Measurements from ENCODE around the gene MAN2C1. TPM values are rescaled to one million over a fixed set of nuclear protein-coding genes. Genes with fewer than 3 reads are reported as not detected.

The MAN2C1 gene
- total RNA-seq, 1 experiment from 2014 or later: 148 TPM

- peak; percentile 84; the same call in 1 of the 2 replicates for TF ChIP-seq E2F4 (CRISPR knock-in tag; IDR thresholded peaks at IDR 0.05; ENCODE audit: borderline replicate concordance, low read depth)
- no peak for TF ChIP-seq SOX15 (CRISPR knock-in tag; IDR thresholded peaks at IDR 0.05)
- TF ChIP-seq NFYB (CRISPR knock-in tag; conservative IDR thresholded peaks at IDR 0.05; ENCODE audit: low read depth): no peak
- TF ChIP-seq FOXK1 (CRISPR knock-in tag; IDR thresholded peaks at IDR 0.05): peak; percentile 89
- TF ChIP-seq TEAD1 (CRISPR knock-in tag; IDR thresholded peaks at IDR 0.05): peak; percentile 84
- TF ChIP-seq, protein P1, sequence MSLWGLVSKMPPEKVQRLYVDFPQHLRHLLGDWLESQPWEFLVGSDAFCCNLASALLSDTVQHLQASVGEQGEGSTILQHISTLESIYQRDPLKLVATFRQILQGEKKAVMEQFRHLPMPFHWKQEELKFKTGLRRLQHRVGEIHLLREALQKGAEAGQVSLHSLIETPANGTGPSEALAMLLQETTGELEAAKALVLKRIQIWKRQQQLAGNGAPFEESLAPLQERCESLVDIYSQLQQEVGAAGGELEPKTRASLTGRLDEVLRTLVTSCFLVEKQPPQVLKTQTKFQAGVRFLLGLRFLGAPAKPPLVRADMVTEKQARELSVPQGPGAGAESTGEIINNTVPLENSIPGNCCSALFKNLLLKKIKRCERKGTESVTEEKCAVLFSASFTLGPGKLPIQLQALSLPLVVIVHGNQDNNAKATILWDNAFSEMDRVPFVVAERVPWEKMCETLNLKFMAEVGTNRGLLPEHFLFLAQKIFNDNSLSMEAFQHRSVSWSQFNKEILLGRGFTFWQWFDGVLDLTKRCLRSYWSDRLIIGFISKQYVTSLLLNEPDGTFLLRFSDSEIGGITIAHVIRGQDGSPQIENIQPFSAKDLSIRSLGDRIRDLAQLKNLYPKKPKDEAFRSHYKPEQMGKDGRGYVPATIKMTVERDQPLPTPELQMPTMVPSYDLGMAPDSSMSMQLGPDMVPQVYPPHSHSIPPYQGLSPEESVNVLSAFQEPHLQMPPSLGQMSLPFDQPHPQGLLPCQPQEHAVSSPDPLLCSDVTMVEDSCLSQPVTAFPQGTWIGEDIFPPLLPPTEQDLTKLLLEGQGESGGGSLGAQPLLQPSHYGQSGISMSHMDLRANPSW (CRISPR knock-in tag; conservative IDR thresholded peaks at IDR 0.05; ENCODE audit: low read depth): no peak
- TF ChIP-seq, protein P2, sequence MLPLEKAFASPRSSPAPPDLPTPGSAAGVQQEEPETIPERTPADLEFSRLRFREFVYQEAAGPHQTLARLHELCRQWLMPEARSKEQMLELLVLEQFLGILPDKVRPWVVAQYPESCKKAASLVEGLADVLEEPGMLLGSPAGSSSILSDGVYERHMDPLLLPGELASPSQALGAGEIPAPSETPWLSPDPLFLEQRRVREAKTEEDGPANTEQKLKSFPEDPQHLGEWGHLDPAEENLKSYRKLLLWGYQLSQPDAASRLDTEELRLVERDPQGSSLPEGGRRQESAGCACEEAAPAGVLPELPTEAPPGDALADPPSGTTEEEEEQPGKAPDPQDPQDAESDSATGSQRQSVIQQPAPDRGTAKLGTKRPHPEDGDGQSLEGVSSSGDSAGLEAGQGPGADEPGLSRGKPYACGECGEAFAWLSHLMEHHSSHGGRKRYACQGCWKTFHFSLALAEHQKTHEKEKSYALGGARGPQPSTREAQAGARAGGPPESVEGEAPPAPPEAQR (CRISPR knock-in tag; IDR thresholded peaks at IDR 0.05): no peak
- TF ChIP-seq NFE2L1 (CRISPR knock-in tag; IDR thresholded peaks at IDR 0.05): peak; percentile 69; the same call in 1 of the 2 replicates
- TF ChIP-seq ARID4B (CRISPR knock-in tag; IDR thresholded peaks at IDR 0.05; ENCODE audit: borderline replicate concordance): peak; percentile 68; the same call in 1 of the 2 replicates
- TF ChIP-seq IRF1 (CRISPR knock-in tag; IDR thresholded peaks at IDR 0.05): no peak
- TF ChIP-seq ZNF281 (CRISPR knock-in tag; IDR thresholded peaks at IDR 0.05): no peak
- no peak for TF ChIP-seq ZNF396 (CRISPR knock-in tag; IDR thresholded peaks at IDR 0.05; ENCODE audit: borderline replicate concordance)
- no peak for TF ChIP-seq NR1H2 (CRISPR knock-in tag; IDR thresholded peaks at IDR 0.05)
- TF ChIP-seq ESRRA (CRISPR knock-in tag; IDR thresholded peaks at IDR 0.05; ENCODE audit: borderline replicate concordance): no peak
- TF ChIP-seq USF2 (CRISPR knock-in tag; IDR thresholded peaks at IDR 0.05): peak; percentile 99
- TF ChIP-seq, protein P3, sequence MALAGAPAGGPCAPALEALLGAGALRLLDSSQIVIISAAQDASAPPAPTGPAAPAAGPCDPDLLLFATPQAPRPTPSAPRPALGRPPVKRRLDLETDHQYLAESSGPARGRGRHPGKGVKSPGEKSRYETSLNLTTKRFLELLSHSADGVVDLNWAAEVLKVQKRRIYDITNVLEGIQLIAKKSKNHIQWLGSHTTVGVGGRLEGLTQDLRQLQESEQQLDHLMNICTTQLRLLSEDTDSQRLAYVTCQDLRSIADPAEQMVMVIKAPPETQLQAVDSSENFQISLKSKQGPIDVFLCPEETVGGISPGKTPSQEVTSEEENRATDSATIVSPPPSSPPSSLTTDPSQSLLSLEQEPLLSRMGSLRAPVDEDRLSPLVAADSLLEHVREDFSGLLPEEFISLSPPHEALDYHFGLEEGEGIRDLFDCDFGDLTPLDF (CRISPR knock-in tag; IDR thresholded peaks at IDR 0.05): no peak
- no peak for TF ChIP-seq CBFB (CRISPR knock-in tag; IDR thresholded peaks at IDR 0.05; ENCODE audit: low read depth)
- no peak for TF ChIP-seq FOXJ3 (CRISPR knock-in tag; IDR thresholded peaks at IDR 0.05; ENCODE audit: borderline replicate concordance)
- TF ChIP-seq JAZF1 (CRISPR knock-in tag; IDR thresholded peaks at IDR 0.05): no peak
- TF ChIP-seq, protein P4, sequence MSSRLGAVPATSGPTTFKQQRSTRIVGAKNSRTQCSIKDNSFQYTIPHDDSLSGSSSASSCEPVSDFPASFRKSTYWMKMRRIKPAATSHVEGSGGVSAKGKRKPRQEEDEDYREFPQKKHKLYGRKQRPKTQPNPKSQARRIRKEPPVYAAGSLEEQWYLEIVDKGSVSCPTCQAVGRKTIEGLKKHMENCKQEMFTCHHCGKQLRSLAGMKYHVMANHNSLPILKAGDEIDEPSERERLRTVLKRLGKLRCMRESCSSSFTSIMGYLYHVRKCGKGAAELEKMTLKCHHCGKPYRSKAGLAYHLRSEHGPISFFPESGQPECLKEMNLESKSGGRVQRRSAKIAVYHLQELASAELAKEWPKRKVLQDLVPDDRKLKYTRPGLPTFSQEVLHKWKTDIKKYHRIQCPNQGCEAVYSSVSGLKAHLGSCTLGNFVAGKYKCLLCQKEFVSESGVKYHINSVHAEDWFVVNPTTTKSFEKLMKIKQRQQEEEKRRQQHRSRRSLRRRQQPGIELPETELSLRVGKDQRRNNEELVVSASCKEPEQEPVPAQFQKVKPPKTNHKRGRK (CRISPR knock-in tag; IDR thresholded peaks at IDR 0.05; ENCODE audit: borderline replicate concordance): no peak
- TF ChIP-seq SP1 (CRISPR knock-in tag; conservative IDR thresholded peaks at IDR 0.05): peak; percentile 66
Observed at GRCh38 chr15:75335705-75336355, 32.6 kb downstream of the MAN2C1 start, which contains the start of gene COMMD4 (continued).
